ENCODE results near the gene UBE3C.

DNA sequence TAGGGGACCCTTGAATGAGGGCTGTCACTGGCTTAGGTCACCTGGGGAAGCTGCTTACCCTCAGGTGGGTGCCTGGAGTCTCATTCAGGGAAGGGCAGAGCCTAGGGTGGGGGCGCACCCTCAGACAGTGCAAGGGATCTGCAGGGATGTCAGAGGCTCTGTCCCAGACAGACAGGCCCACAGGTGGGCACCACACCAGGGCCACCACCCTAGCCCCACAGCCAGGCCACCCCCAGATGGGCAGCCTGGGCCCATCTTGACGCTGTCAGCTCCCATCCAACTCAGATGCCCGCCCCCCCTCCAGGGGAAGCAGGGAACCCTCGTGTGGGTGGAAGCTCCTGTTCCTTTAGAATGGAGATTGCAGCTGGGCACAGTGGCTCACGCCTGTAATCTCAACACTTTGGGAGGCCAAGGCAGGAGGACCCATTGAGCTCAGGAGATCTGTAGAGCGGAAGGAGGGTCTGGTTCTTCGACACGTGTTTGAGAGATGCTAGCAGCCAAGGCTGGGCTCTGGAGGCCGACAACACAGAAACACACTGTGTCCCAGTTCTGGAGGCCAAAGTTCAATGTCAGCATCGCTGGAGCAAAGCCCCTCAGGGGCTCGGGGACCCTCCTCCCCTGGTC, 139.6 kb downstream of the UBE3C start:
- TF ChIP-seq, protein P1, sequence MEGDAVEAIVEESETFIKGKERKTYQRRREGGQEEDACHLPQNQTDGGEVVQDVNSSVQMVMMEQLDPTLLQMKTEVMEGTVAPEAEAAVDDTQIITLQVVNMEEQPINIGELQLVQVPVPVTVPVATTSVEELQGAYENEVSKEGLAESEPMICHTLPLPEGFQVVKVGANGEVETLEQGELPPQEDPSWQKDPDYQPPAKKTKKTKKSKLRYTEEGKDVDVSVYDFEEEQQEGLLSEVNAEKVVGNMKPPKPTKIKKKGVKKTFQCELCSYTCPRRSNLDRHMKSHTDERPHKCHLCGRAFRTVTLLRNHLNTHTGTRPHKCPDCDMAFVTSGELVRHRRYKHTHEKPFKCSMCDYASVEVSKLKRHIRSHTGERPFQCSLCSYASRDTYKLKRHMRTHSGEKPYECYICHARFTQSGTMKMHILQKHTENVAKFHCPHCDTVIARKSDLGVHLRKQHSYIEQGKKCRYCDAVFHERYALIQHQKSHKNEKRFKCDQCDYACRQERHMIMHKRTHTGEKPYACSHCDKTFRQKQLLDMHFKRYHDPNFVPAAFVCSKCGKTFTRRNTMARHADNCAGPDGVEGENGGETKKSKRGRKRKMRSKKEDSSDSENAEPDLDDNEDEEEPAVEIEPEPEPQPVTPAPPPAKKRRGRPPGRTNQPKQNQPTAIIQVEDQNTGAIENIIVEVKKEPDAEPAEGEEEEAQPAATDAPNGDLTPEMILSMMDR (optimal IDR thresholded peaks at IDR 0.05 in 1 of 3, IDR thresholded peaks at IDR 0.05 in 1 of 3, conservative IDR thresholded peaks at IDR 0.05 in 1 of 3; ENCODE audit: extremely low read depth in 1 of 3, insufficient read depth in 2 of 3, low read length in 3 of 3): no peak
- TF ChIP-seq EZH2 (IDR thresholded peaks at IDR 0.05; ENCODE audit: low read length): no peak
